ENCODE data around the gene ITIH4. TPM values are rescaled to one million over a fixed set of nuclear protein-coding genes. Genes with fewer than 3 reads are reported as not detected.
A peak's percentile ranks its signal among the peaks of the same experiment; 100 is the strongest.

ITIH4 gene
- total and polyA plus RNA-seq, 2 of the 13 experiments (the other 11 are each of a cell fraction or from before 2014, with no cell fraction given) = 2.7 to 5.3 TPM

GRCh38 chr3:52774901-52775864 is 55.3 kb downstream of the ITIH4 start (continued):
- TF ChIP-seq, protein P1, sequence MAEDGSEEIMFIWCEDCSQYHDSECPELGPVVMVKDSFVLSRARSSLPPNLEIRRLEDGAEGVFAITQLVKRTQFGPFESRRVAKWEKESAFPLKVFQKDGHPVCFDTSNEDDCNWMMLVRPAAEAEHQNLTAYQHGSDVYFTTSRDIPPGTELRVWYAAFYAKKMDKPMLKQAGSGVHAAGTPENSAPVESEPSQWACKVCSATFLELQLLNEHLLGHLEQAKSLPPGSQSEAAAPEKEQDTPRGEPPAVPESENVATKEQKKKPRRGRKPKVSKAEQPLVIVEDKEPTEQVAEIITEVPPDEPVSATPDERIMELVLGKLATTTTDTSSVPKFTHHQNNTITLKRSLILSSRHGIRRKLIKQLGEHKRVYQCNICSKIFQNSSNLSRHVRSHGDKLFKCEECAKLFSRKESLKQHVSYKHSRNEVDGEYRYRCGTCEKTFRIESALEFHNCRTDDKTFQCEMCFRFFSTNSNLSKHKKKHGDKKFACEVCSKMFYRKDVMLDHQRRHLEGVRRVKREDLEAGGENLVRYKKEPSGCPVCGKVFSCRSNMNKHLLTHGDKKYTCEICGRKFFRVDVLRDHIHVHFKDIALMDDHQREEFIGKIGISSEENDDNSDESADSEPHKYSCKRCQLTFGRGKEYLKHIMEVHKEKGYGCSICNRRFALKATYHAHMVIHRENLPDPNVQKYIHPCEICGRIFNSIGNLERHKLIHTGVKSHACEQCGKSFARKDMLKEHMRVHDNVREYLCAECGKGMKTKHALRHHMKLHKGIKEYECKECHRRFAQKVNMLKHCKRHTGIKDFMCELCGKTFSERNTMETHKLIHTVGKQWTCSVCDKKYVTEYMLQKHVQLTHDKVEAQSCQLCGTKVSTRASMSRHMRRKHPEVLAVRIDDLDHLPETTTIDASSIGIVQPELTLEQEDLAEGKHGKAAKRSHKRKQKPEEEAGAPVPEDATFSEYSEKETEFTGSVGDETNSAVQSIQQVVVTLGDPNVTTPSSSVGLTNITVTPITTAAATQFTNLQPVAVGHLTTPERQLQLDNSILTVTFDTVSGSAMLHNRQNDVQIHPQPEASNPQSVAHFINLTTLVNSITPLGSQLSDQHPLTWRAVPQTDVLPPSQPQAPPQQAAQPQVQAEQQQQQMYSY (CRISPR knock-in tag; IDR thresholded peaks at IDR 0.05) = no peak
- no peak for TF ChIP-seq JUN (CRISPR knock-in tag; IDR thresholded peaks at IDR 0.05)
- TF ChIP-seq HOXA5 (CRISPR knock-in tag; IDR thresholded peaks at IDR 0.05) = peak; percentile 78; the same call in 1 of the 2 replicates
- no peak for TF ChIP-seq TCF12 (IDR thresholded peaks at IDR 0.05)
- no peak; the same call in none of the 2 replicates for TF ChIP-seq TCF12 (CRISPR knock-in tag; IDR thresholded peaks at IDR 0.05)
- peak; percentile 90 for TF ChIP-seq ZNF331 (CRISPR knock-in tag; IDR thresholded peaks at IDR 0.05)
- TF ChIP-seq ZKSCAN8 (CRISPR knock-in tag; IDR thresholded peaks at IDR 0.05; ENCODE audit: borderline replicate concordance) = peak; percentile 67; the same call in 1 of the 2 replicates
- TF ChIP-seq HNF1A (IDR thresholded peaks at IDR 0.05; ENCODE audit: low read depth) = peak; percentile 81
- TF ChIP-seq HNF1A (CRISPR knock-in tag; IDR thresholded peaks at IDR 0.05; ENCODE audit: borderline replicate concordance) = peak; percentile 73; the same call in 1 of the 2 replicates
- no peak for TF ChIP-seq BRF2 (CRISPR knock-in tag; IDR thresholded peaks at IDR 0.05)
- peak; percentile 57; the same call in 1 of the 2 replicates for TF ChIP-seq ZNF124 (CRISPR knock-in tag; IDR thresholded peaks at IDR 0.05)
- peak; percentile 78 for TF ChIP-seq CCDC6 (CRISPR knock-in tag; IDR thresholded peaks at IDR 0.05)
- TF ChIP-seq SSRP1 (CRISPR knock-in tag; IDR thresholded peaks at IDR 0.05) = no peak; the same call in 1 of the 2 replicates
- TF ChIP-seq FOXP1 (IDR thresholded peaks at IDR 0.05) = no peak
- peak; percentile 79 for TF ChIP-seq FOXP1 (CRISPR knock-in tag; IDR thresholded peaks at IDR 0.05)
- TF ChIP-seq ZFP90 (CRISPR knock-in tag; IDR thresholded peaks at IDR 0.05; ENCODE audit: borderline replicate concordance) = 0 out of 2 replicates have a peak, but pooled peaks have one; percentile 41
- 0 out of 2 replicates have a peak, but pooled peaks have one; percentile 41 for TF ChIP-seq HNRNPL (IDR thresholded peaks at IDR 0.05; ENCODE audit: low read depth, low read length)
- no peak for TF ChIP-seq PBX2 (CRISPR knock-in tag; IDR thresholded peaks at IDR 0.05)
- TF ChIP-seq NCOA1 (CRISPR knock-in tag; IDR thresholded peaks at IDR 0.05) = peak; percentile 95
- peak; percentile 23; the same call in 1 of the 2 replicates for TF ChIP-seq KDM4B (CRISPR knock-in tag; IDR thresholded peaks at IDR 0.05)

Data from HepG2 (cell line).